ENCODE data around the gene FAM219B. TPM values are rescaled to one million over a fixed set of nuclear protein-coding genes. Genes with fewer than 3 reads are reported as not detected.
"Not testable (repeated sequence)": the region's sequence is repeated elsewhere in the genome, so short reads cannot be mapped to it uniquely, and the experiment has no call there.

Gene FAM219B
- total RNA-seq, 1 donor from 2014 or later, result 110 TPM

GRCh38 chr15:74907163-74907870 is 666 bp upstream of the FAM219B start:
- ATAC-seq, result peak; percentile 77
- intact Hi-C loops (cut with micrococcal nuclease), result loop anchor here (10.0 kb wide), 1 partner anchor 63 kb away; the partner anchor contains the start of gene ULK3

GRCh38 chr15:74906067-74906449 is 593 bp downstream of the FAM219B start:
- no peak for DNase-seq
- peak; percentile 30 for ATAC-seq
- intact Hi-C loops (cut with micrococcal nuclease), result loop anchor here (10.0 kb wide), 1 partner anchor 61 kb away; the partner anchor contains the start of gene ULK3

More at GRCh38 chr15:74907163-74907870, 666 bp upstream of the FAM219B start:
- no peak for DNase-seq

DNA sequence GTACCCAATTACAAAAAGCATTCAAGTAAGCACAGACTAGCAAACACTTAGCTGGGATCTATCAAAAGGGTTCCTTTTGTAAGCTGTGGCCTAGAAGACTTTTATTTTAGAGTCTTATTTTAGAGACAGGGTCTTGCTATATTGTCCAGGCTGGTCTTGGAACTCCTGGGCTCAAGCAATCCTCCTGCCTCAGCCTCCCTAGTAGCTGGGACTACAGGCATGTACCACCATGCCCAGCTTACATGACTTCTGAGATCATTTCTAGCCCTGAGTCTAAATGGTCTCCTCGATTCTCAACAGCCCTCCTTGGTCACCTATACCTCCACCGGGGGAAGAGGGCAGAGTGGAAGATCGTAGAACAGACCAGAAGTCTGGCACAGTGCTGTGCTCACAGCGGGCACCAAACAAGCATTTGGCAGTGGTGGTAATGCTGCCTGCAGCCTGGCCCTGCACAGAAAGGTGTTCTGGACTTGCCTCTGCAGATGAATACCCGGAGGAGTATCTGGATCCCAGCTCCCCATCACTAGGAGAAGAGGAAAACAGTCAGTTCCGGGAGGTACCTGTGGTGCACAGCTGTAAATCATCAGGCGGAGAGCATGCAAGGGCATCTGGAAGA is 2.4 kb downstream of the FAM219B start:
- intact Hi-C loops (cut with micrococcal nuclease), result loop anchor here (10.0 kb wide), 1 partner anchor 59 kb away; the partner anchor contains the start of gene ULK3
- DNase-seq (peak; percentile 7), ATAC-seq (no peak)

DNA sequence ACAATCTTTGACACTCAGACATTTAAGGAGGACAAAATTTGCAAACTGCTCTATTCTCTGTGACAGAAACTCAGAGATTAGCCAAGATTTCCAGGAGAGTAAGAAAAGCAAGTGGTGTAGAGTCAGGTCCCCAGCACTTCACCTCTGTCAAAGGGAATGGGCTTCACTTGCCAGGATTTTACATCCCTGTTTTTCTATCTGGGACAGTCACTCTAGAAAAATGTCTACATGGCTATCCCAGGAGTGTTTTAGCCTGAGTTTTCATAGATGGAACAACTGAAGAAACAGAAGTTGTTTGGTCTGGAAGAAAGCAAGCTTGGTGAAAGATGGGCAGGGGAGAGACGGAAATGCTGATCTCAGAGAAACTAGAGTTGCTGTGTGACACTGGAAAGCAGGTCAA is 3.0 kb downstream of the FAM219B start:
- ATAC-seq (no peak), DNase-seq (no peak)
- intact Hi-C loops (cut with micrococcal nuclease), result loop anchor here (10.0 kb wide), 1 partner anchor 59 kb away; the partner anchor contains the start of gene ULK3

DNA sequence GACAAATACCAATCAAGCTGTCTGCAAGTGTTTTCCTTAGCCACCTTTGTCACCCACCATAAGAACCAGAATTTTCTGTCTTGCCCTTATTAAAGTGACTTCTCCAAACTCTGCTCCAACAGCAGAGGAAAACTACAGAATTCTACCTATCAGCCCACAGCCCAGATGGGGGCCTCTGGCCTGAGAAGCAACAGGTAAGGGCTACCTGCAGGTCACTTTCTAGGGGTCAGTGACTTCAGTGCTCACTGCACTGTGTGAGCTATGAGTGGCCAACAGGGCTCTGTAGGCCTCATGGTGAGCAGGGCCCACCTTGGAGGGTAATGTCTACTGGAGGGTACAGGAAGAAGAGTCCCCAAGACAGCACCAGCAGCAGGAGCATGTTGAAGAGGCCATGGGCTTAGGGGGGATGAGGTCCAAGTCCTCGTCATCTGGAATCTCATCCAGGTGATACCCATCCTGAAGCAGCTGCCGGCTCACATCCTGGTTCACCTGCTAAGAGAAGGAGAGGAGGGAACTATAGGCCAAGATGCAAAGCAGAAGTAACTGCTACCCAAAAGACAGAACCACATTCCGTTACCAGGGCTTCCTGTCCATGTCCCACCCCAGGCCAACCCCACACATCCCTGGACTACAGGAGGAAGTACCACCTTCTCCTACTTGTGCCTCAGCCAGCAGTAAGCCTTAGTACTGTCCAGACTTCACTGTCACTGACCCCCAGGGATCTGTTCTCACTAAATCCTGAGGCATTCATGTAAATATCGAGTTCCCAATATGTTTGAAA is 4.2 kb downstream of the FAM219B start:
- DNase-seq, result peak; percentile 13
- intact Hi-C loops (cut with micrococcal nuclease), result loop anchor here (10.0 kb wide), 1 partner anchor 58 kb away; the partner anchor contains the start of gene ULK3
- ATAC-seq, result no peak

DNA sequence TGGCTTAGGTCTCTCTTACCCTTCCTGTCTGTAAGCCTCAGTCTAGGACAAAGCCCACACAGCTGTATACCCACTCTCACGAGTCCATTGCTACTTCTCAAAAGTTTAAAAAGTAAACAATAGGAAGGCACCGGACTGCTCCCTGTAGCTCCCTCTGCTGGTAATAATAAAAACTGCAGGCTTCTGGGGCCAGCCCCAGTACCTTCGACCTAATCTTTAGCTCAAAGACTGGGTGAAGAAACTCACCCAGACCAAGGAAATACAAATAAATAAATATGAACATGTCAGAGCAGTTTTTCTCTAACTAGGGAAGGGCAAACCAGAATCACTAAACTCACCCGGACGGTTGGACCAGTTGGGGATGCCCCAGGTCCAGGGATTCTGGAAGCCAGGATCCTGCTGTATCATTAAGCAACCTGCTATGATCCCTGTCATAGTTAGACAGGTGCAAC is 5.0 kb downstream of the FAM219B start:
- peak; percentile 49 for DNase-seq
- intact Hi-C loops (cut with micrococcal nuclease), result loop anchor here (10.0 kb wide), 1 partner anchor 57 kb away; the partner anchor contains the start of gene ULK3
- peak; percentile 17 for ATAC-seq

GRCh38 chr15:74897300-74897701 is 9.3 kb downstream of the FAM219B start:
- intact Hi-C loops (cut with micrococcal nuclease), result no loop called here
- ATAC-seq, result peak; percentile 65
- DNase-seq, result peak; percentile 35

GRCh38 chr15:74896316-74896715 is 10.3 kb downstream of the FAM219B start:
- ATAC-seq, result no peak
- intact Hi-C loops (cut with micrococcal nuclease), result no loop called here
- peak; percentile 10 for DNase-seq

GRCh38 chr15:74895830-74896229 is 10.8 kb downstream of the FAM219B start:
- ATAC-seq (no peak), DNase-seq (peak; percentile 3)
- intact Hi-C loops (cut with micrococcal nuclease), result no loop called here

DNA sequence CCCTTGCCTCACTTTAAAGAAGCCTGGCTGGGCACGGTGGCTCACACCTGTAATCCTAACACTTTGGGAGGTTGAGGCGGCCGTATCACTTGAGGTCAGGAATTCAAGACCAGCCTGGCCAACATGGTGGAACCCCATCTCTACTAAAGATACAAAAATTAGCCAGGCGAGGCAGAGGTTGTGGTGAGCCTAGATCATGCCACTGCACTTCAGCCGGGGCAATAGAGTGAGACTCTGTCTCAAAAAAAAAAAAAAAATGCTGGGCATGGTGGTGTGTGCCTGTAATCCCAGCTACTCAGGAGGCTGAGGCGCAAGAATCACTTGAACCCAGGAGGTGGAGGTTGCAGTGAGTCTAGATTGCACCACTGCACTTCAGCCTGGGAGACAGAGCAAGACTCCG is 12.3 kb downstream of the FAM219B start:
- intact Hi-C loops (cut with micrococcal nuclease); ATAC-seq: not testable (repeated sequence)
- DNase-seq, result peak; percentile 23

- no peak for ATAC-seq
- intact Hi-C loops (cut with micrococcal nuclease), result no loop called here
- DNase-seq, result no peak
Measured at GRCh38 chr15:74893627-74894026, 13.0 kb downstream of the FAM219B start.

GRCh38 chr15:74892931-74893330 is 13.7 kb downstream of the FAM219B start:
- ATAC-seq (no peak), DNase-seq (peak; percentile 0)
- intact Hi-C loops (cut with micrococcal nuclease), result no loop called here

DNA sequence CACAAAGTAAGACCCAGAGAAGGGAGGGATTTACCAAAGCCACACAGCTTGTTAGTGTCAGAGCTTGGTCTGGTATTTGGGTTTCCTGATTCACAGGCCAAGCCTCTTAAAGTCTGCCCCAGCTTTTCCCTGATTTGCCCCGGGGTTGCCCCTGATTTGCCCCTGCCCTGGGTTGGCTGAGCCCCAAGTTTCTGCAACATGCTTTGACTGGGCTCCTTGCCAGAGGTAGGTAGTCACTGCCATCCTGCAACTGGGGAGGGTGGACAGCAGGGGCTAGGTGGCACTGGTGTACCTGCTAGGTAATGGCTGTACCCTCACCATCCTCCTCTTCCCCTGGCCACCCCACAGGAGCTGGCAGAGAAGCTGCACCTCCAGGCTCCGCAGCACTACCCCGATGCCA is 14.3 kb downstream of the FAM219B start:
- intact Hi-C loops (cut with micrococcal nuclease), result no loop called here
- DNase-seq, result peak; percentile 37

DNA sequence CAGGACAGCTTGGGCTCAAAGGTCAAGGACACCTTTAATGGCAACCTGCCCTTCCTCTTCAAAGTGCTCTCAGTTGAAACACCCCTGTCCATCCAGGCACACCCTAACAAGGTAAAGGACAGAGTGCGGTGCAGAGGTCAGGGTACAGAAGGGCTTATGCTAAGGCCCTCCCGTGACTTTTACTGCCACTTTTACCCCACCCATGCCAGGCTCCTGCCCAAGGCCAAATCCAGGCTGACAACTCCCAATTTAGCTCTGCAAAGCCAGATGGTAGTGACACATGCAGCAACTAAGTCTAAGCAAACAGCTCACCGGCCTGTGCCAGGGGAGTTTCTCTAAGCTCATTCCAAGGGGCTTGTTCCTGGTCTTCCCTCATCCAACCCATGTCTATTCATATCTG is 15.2 kb downstream of the FAM219B start:
- intact Hi-C loops (cut with micrococcal nuclease), result no loop called here
- peak; percentile 30 for DNase-seq
- ATAC-seq, result peak; percentile 46

More for the DNA sequence above, 14.3 kb downstream of the FAM219B start:
- ATAC-seq, result no peak

- ATAC-seq, result no peak
- DNase-seq, result no peak
- intact Hi-C loops (cut with micrococcal nuclease), result no loop called here
Measured at GRCh38 chr15:74890665-74890960, 16.0 kb downstream of the FAM219B start.

DNA sequence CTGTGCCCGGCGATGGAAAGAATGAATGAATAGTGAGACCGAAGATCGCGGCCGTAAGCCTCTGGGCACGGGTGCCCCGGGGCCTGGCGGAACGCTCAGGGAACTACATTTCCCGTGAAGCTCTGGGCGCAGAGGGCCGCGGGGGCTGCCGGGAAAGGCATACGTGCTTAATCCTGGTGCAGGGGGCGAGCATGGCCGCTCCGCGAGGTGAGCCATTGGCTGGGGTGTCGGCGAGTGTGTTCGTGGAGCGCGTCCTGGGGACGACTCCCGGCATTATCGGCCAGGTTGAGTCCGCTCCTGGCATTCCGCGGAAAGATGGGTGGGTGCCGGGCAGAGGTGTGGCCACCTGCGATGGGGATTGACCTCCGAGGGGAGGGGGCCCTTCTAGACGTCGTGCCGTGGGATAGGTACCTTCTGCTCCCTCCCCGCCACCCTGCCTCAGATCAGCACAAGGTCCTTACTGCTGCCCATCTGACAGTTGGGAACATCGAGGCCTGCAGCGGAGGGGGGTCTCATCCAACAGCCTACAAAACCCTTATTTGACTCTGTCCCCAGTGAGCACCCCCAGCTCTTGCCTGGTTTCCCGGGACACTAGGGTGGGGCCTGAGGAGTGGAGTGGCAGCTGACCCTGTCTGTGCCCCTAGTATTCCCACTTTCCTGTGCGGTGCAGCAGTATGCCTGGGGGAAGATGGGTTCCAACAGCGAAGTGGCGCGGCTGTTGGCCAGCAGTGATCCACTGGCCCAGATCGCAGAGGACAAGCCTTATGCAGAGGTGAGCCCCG is 16.6 kb downstream of the FAM219B start, which contains the start of gene MPI:
Gene MPI (plus strand): TSS at position 160 of the 782 bp plus-strand sequence. CDS start 32 bp downstream, at position 192.
- DNase-seq (peak; percentile 92), ATAC-seq (peak; percentile 94)
- intact Hi-C loops (cut with micrococcal nuclease), result no loop called here

GRCh38 chr15:74889390-74889882 is 17.2 kb downstream of the FAM219B start:
- DNase-seq (peak; percentile 63), ATAC-seq (peak; percentile 60)
- intact Hi-C loops (cut with micrococcal nuclease), result no loop called here

DNA sequence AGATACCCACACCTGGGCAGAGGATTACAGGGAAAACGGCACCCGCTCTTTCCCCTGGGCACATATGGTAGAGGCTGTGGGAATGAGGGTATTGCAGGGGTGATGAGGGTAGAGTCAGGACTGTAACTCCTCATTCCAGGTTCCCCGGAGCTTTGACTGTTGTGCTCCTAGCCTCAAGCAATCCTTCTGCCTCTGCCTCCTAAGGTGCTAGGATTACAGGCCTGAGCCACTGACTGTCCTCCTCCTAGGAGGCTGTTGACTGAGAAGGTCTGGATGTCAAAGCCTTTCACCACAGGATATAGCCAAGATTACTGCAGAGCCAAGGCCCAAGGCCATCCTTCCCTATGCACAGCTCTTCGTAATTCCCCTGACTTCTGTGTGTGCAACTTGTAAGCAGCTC is 17.9 kb downstream of the FAM219B start:
- ATAC-seq (no peak), DNase-seq (peak; percentile 14)
- intact Hi-C loops (cut with micrococcal nuclease), result no loop called here

Data from left ventricle myocardium superior (tissue), 1 donor.